HepG2 (cell line): ENCODE results near the gene CRYZL1. TPM values are rescaled to one million over a fixed set of nuclear protein-coding genes. Genes with fewer than 3 reads are reported as not detected.
A peak's percentile ranks its signal among the peaks of the same experiment; 100 is the strongest.

Experiments used
- ADNP ChIP-seq: sonication (generic); formaldehyde crosslinking; IDR thresholded peaks from 2 replicates; pipeline ENCODE4 v1.4.0; 2020; ENCODE audit warnings: missing genetic modification reagents
- CREM ChIP-seq, 2 experiments: sonication (generic) in 1 of 2; formaldehyde crosslinking in 1 of 2; IDR thresholded peaks; 2 replicates each; pipeline versions ENCODE4 v1.4.0 to v1.6.1; 2016 to 2020; ENCODE audit warnings: antibody characterized with exemption in 1 of 2, mild to moderate bottlenecking in 1 of 2, missing genetic modification reagents in 1 of 2
- JARID2 ChIP-seq: sonication (generic); formaldehyde crosslinking; IDR thresholded peaks from 2 replicates; pipeline ENCODE4 v1.8.1; 2023; ENCODE audit warnings: missing genetic modification reagents, inconsistent platforms; ENCODE audit not compliant: insufficient replicate concordance
- KLF16 ChIP-seq, 2 experiments: sonication (generic) in 1 of 2; formaldehyde crosslinking in 1 of 2; IDR thresholded peaks; 2 replicates each; pipeline versions ENCODE4 v1.6.1 to v1.8.0; 2016 to 2023; ENCODE audit warnings: missing genetic modification reagents in 2 of 2, missing compliant biosample characterization in 1 of 2
- MLLT10 ChIP-seq: sonication (generic); formaldehyde crosslinking; IDR thresholded peaks from 2 replicates; pipeline ENCODE4 v1.4.0; 2020; ENCODE audit warnings: missing genetic modification reagents
- MLX ChIP-seq: IDR thresholded peaks from 2 replicates; pipeline ENCODE4 v1.6.1; 2016
- NFKB2 ChIP-seq: sonication (generic); formaldehyde crosslinking; IDR thresholded peaks from 2 replicates; pipeline ENCODE4 v1.4.0; 2020; ENCODE audit warnings: missing genetic modification reagents, borderline replicate concordance
- PCBP2 ChIP-seq: fragments of 200-400 bp; formaldehyde crosslinking; optimal IDR thresholded peaks from 2 replicates; pipeline ENCODE3; 2018; ENCODE audit warnings: low read length, low read depth; ENCODE audit not compliant: poor library complexity, severe bottlenecking
- SRSF9 ChIP-seq: fragments of 200-400 bp; formaldehyde crosslinking; IDR thresholded peaks from 2 replicates; pipeline ENCODE4 v1.6.1; 2018; ENCODE audit warnings: borderline replicate concordance, mild to moderate bottlenecking, low read depth, low read length; ENCODE audit not compliant: insufficient read depth, poor library complexity, severe bottlenecking
- STAG1 ChIP-seq: sonication (generic); formaldehyde crosslinking; IDR thresholded peaks from 2 replicates; pipeline ENCODE4 v1.4.0; 2020; ENCODE audit warnings: missing genetic modification reagents
- ZFP36L1 ChIP-seq: sonication (generic); formaldehyde crosslinking; IDR thresholded peaks from 2 replicates; pipeline ENCODE4 v1.8.0; 2022; ENCODE audit warnings: mild to moderate bottlenecking, missing genetic modification reagents, moderate library complexity
- ZFP90 ChIP-seq: sonication (generic); formaldehyde crosslinking; IDR thresholded peaks from 2 replicates; pipeline ENCODE4 v1.8.0; 2022; ENCODE audit warnings: missing genetic modification reagents, mild to moderate bottlenecking, inconsistent platforms, borderline replicate concordance
- ZNF232 ChIP-seq: sonication (generic); formaldehyde crosslinking; IDR thresholded peaks from 2 replicates; pipeline ENCODE4 v1.4.0; 2020; ENCODE audit warnings: missing genetic modification reagents, borderline replicate concordance
- ZNF263 ChIP-seq: sonication (generic); formaldehyde crosslinking; IDR thresholded peaks from 2 replicates; pipeline ENCODE4 v1.4.0; 2020; ENCODE audit warnings: missing genetic modification reagents
- ZNF317 ChIP-seq: sonication (generic); formaldehyde crosslinking; IDR thresholded peaks from 2 replicates; pipeline ENCODE4 v1.5.0; 2020; ENCODE audit warnings: mild to moderate bottlenecking, missing genetic modification reagents
- ZNF382 ChIP-seq: sonication (generic); formaldehyde crosslinking; IDR thresholded peaks from 2 replicates; pipeline ENCODE4 v1.5.0; 2020; ENCODE audit warnings: missing genetic modification reagents, mild to moderate bottlenecking, borderline replicate concordance
- ZNF44 ChIP-seq: sonication (generic); formaldehyde crosslinking; IDR thresholded peaks from 2 replicates; pipeline ENCODE4 v1.5.1; 2020; ENCODE audit warnings: mild to moderate bottlenecking, missing genetic modification reagents
- ZNF569 ChIP-seq: sonication (generic); formaldehyde crosslinking; IDR thresholded peaks from 2 replicates; pipeline ENCODE4 v1.5.0; 2020; ENCODE audit warnings: mild to moderate bottlenecking, missing genetic modification reagents, moderate library complexity, borderline replicate concordance
- ZNF775 ChIP-seq: sonication (generic); formaldehyde crosslinking; IDR thresholded peaks from 2 replicates; pipeline ENCODE4 v1.4.0; 2020; ENCODE audit warnings: missing genetic modification reagents, mild to moderate bottlenecking, moderate library complexity, borderline replicate concordance
- ZNF792 ChIP-seq: IDR thresholded peaks from 2 replicates; pipeline ENCODE4 v1.6.1; 2016
- ZSCAN12 ChIP-seq: sonication (generic); formaldehyde crosslinking; IDR thresholded peaks from 2 replicates; pipeline ENCODE4 v1.9.0; 2021; ENCODE audit warnings: mild to moderate bottlenecking, missing genetic modification reagents
- polyA plus RNA-seq, 8 experiments: library from polyadenylated mRNA; depleted of rRNA in 3 of 8; stranded (reverse) in 7 of 8; unstranded in 1 of 8; fragments of >200 nt; fragmentation: Illumina TruSeq in 4 of 8; extraction: Trizol in 4 of 8; gene quantifications; 2 replicates each; pipeline versions ENCODE4 v1.2.1 to v1.2.3, GENCODE V29; 2011 to 2016; ENCODE audit warnings: low read depth in 4 of 8, missing spikeins in 1 of 8, mixed read lengths in 1 of 8; ENCODE audit not compliant: insufficient read depth in 1 of 8
- total RNA-seq, 5 experiments: library from RNA; depleted of rRNA; stranded (reverse); fragments of >200 nt; fragmentation: Illumina TruSeq; extraction: Trizol; gene quantifications; 2 replicates each; pipeline ENCODE4 v1.2.3, GENCODE V29; 2016; ENCODE audit warnings: low read depth in 1 of 5
- TF ChIP-seq, protein P1 (sequence below): sonication (generic); formaldehyde crosslinking; IDR thresholded peaks from 2 replicates; pipeline ENCODE4 v1.5.0; 2020; ENCODE audit warnings: mild to moderate bottlenecking, missing genetic modification reagents, borderline replicate concordance

CRYZL1 gene
- total and polyA plus RNA-seq, 2 of the 13 experiments (the other 11 are each of a cell fraction or from before 2014, with no cell fraction given) = 20.3 to 27.7 TPM

DNA sequence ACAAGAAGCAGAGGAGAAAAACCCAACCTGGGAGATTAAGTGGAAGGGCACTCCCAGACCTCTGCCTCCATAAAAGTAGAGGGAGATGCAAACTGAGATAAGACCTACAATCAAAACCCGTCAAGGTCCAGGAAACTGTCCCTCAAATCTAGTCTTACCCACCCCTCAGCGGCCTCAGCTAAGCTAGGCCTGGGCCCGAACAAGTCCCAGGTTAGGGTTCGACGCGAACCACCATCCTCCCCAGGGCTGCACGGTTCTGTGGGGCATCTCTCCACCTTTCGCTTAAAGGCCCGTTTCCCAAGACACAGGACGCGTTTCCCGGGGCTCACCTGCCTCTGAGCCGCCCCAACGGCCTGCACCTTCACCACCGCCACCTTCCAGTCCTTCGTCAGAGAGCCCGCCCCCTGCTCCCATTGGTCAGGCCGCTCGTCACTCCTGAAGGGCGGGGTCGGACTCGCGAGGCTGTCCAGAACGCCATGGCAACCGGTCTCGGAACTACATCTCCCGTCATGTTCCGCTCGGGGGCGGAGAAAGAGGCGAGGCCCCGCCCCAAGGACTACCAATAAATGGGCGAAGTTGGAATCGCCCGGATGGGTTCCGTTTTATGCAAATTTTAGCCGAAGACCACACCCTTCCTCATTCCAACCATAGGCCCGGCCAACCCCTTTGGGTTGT, at the start of gene CRYZL1 (continued):
- no peak for TF ChIP-seq ADNP (CRISPR knock-in tag)
- no peak for TF ChIP-seq ZNF775 (CRISPR knock-in tag)
- no peak for TF ChIP-seq ZSCAN12 (CRISPR knock-in tag)
- TF ChIP-seq KLF16 (CRISPR knock-in tag; IDR thresholded peaks at IDR 0.05) = peak in 1 of 2 experiments; percentile 17; a peak in 1 of 4 replicates
- TF ChIP-seq ZFP36L1 = no peak
- TF ChIP-seq ZNF44 (CRISPR knock-in tag) = no peak
- TF ChIP-seq JARID2 = no peak
- TF ChIP-seq SRSF9 = no peak
- TF ChIP-seq ZNF569 = no peak
- TF ChIP-seq CREM (IDR thresholded peaks at IDR 0.05) = peak; percentile 79
- TF ChIP-seq CREM (CRISPR knock-in tag; IDR thresholded peaks at IDR 0.05) = no peak; the same call in 1 of the 2 replicates
- peak; percentile 51; the same call in 1 of the 2 replicates for TF ChIP-seq NFKB2 (CRISPR knock-in tag)
- 0 out of 2 replicates have a peak, but pooled peaks have one; percentile 12 for TF ChIP-seq STAG1
- TF ChIP-seq PCBP2 = no peak
- no peak for TF ChIP-seq ZNF792 (CRISPR knock-in tag)
- no peak for TF ChIP-seq MLLT10 (CRISPR knock-in tag)
- no peak for TF ChIP-seq MLX (CRISPR knock-in tag)
- TF ChIP-seq ZNF263 (CRISPR knock-in tag) = no peak
- TF ChIP-seq ZNF317 (CRISPR knock-in tag) = peak; percentile 25; the same call in 1 of the 2 replicates
- TF ChIP-seq, protein P1, sequence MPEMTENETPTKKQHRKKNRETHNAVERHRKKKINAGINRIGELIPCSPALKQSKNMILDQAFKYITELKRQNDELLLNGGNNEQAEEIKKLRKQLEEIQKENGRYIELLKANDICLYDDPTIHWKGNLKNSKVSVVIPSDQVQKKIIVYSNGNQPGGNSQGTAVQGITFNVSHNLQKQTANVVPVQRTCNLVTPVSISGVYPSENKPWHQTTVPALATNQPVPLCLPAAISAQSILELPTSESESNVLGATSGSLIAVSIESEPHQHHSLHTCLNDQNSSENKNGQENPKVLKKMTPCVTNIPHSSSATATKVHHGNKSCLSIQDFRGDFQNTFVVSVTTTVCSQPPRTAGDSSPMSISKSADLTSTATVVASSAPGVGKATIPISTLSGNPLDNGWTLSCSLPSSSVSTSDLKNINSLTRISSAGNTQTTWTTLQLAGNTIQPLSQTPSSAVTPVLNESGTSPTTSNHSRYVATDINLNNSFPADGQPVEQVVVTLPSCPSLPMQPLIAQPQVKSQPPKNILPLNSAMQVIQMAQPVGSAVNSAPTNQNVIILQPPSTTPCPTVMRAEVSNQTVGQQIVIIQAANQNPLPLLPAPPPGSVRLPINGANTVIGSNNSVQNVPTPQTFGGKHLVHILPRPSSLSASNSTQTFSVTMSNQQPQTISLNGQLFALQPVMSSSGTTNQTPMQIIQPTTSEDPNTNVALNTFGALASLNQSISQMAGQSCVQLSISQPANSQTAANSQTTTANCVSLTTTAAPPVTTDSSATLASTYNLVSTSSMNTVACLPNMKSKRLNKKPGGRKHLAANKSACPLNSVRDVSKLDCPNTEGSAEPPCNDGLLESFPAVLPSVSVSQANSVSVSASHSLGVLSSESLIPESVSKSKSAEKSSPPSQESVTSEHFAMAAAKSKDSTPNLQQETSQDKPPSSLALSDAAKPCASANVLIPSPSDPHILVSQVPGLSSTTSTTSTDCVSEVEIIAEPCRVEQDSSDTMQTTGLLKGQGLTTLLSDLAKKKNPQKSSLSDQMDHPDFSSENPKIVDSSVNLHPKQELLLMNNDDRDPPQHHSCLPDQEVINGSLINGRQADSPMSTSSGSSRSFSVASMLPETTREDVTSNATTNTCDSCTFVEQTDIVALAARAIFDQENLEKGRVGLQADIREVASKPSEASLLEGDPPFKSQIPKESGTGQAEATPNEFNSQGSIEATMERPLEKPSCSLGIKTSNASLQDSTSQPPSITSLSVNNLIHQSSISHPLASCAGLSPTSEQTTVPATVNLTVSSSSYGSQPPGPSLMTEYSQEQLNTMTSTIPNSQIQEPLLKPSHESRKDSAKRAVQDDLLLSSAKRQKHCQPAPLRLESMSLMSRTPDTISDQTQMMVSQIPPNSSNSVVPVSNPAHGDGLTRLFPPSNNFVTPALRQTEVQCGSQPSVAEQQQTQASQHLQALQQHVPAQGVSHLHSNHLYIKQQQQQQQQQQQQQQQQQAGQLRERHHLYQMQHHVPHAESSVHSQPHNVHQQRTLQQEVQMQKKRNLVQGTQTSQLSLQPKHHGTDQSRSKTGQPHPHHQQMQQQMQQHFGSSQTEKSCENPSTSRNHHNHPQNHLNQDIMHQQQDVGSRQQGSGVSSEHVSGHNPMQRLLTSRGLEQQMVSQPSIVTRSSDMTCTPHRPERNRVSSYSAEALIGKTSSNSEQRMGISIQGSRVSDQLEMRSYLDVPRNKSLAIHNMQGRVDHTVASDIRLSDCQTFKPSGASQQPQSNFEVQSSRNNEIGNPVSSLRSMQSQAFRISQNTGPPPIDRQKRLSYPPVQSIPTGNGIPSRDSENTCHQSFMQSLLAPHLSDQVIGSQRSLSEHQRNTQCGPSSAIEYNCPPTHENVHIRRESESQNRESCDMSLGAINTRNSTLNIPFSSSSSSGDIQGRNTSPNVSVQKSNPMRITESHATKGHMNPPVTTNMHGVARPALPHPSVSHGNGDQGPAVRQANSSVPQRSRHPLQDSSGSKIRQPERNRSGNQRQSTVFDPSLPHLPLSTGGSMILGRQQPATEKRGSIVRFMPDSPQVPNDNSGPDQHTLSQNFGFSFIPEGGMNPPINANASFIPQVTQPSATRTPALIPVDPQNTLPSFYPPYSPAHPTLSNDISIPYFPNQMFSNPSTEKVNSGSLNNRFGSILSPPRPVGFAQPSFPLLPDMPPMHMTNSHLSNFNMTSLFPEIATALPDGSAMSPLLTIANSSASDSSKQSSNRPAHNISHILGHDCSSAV (CRISPR knock-in tag) = no peak
- TF ChIP-seq ZNF232 (CRISPR knock-in tag) = peak; percentile 46; the same call in 1 of the 2 replicates
- no peak for TF ChIP-seq ZNF382 (CRISPR knock-in tag)
- 0 out of 2 replicates have a peak, but pooled peaks have one; percentile 33 for TF ChIP-seq ZFP90
